Panc1 (cell line): ENCODE results near the gene CRTAC1.

Experiments
- CTCF ChIP-seq: fragments of 450-650 bp; IDR thresholded peaks from 2 replicates; pipeline ENCODE4 v1.5.1; 2017; ENCODE audit warnings: mild to moderate bottlenecking
- POLR2AphosphoS5 ChIP-seq: IDR thresholded peaks from 2 replicates; pipeline ENCODE4 v1.6.1; 2012; ENCODE audit warnings: mild to moderate bottlenecking, low read depth, low read length, moderate library complexity
- SIN3A ChIP-seq: IDR thresholded peaks from 2 replicates; pipeline ENCODE4 v1.6.1; 2012; ENCODE audit warnings: low read depth, mild to moderate bottlenecking, low read length, moderate library complexity, borderline replicate concordance; ENCODE audit not compliant: insufficient read depth

DNA sequence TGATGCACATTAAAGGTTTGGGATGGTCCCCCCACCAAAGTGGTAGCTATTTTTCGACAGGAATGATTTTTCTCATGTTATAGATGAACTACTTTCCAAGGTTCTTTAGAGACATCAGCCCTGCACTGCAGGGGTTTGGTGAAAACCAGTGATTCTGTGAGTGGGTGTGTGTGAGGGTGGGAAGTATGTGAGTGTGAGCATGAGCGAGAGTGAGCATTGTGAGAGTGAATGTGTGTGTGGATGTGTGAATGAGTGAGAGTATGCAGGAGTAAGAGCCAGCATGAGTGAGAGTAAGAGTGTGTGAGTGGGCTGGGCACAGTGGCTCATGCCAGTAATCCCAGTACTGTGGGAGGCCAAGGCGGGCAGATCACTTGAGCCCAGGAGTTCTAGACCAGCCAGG lies 105.7 kb downstream of the CRTAC1 start:
- no peak for TF ChIP-seq CTCF
- TF ChIP-seq SIN3A, result no peak
- no peak for TF ChIP-seq POLR2AphosphoS5
